IMR-90 (cell line): Measurements from ENCODE around the gene NUP88. TPM values are rescaled to one million over a fixed set of nuclear protein-coding genes. Genes with fewer than 3 reads are reported as not detected.

ENCODE experiments used
- ATAC-seq: fragments of 200-7000 bp; cut with Tn5 transposase; 2 replicates; pipeline ENCODE4 v1.9.1; 2020; ENCODE audit warnings: low read depth, mild to moderate bottlenecking, moderate library complexity
- BruUV-seq: library from RNA; stranded (reverse); fragments of 400-500 nt; replicated peaks from 2 replicates; lab custom pipeline; 2021; lab: Mats Ljungman, UMichigan
- CTCF ChIA-PET: fragments of 300-600 bp; formaldehyde crosslinking; extraction: SDS; loops from one replicate; lab custom pipeline; 2021; ENCODE audit warnings: antibody characterized with exemption; lab: Yijun Ruan, JAX
- POLR2A ChIA-PET: fragments of 300-600 bp; sonication (Branson Sonifier 250); formaldehyde crosslinking; loops from one replicate; lab custom pipeline; 2022; ENCODE audit warnings: antibody characterized with exemption; ENCODE audit not compliant: unreplicated experiment; lab: Charles Lee
- DNase-seq: peaks from one replicate; pipeline ENCODE4 v3.0.0; 2013
- H2AFZ ChIP-seq: replicated peaks from 2 replicates; pipeline ENCODE3; 2013; ENCODE audit warnings: low read length, mild to moderate bottlenecking; ENCODE audit not compliant: poor library complexity
- H2AK5ac ChIP-seq: 2 replicates; pipeline ENCODE4 v1.6.1; 2013; ENCODE audit warnings: low read depth, low read length, inconsistent platforms
- H2AK9ac ChIP-seq: replicated peaks from 2 replicates; pipeline ENCODE3; 2013; ENCODE audit warnings: mild to moderate bottlenecking, low read depth, low read length, moderate library complexity; ENCODE audit not compliant: poor library complexity
- H2BK120ac ChIP-seq: 2 replicates; pipeline ENCODE4 v1.6.1; 2013; ENCODE audit warnings: low read depth, low read length, inconsistent platforms
- H2BK15ac ChIP-seq: 3 replicates; pipeline ENCODE4 v1.6.1; 2013; ENCODE audit warnings: low read depth, low read length, inconsistent platforms
- H2BK20ac ChIP-seq: 2 replicates; pipeline ENCODE4 v1.6.1; 2013; ENCODE audit warnings: low read depth, mild to moderate bottlenecking, inconsistent platforms, low read length, moderate library complexity
- H2BK5ac ChIP-seq: 2 replicates; pipeline ENCODE4 v1.6.1; 2013; ENCODE audit warnings: mild to moderate bottlenecking, low read depth, low read length, inconsistent platforms; ENCODE audit not compliant: poor library complexity, severe bottlenecking
- H3K14ac ChIP-seq: replicated peaks from 2 replicates; pipeline ENCODE4 v1.6.1; 2013; ENCODE audit warnings: low read depth, low read length, inconsistent platforms
- H3K18ac ChIP-seq: 2 replicates; pipeline ENCODE4 v1.6.1; 2013; ENCODE audit warnings: low read depth, low read length, control low read depth
- H3K23ac ChIP-seq: 2 replicates; pipeline ENCODE4 v1.6.1; 2013; ENCODE audit warnings: low read depth, low read length, inconsistent platforms
- H3K27ac ChIP-seq: 2 replicates; pipeline ENCODE4 v1.5.1; 2013; ENCODE audit warnings: mild to moderate bottlenecking, control low read depth, low read length; ENCODE audit not compliant: insufficient read depth
- H3K27me3 ChIP-seq: 2 replicates; pipeline ENCODE4 v1.6.1; 2013; ENCODE audit warnings: low read length; ENCODE audit not compliant: control insufficient read depth, insufficient read depth
- H3K36me3 ChIP-seq: 2 replicates; pipeline ENCODE4 v1.6.1; 2013; ENCODE audit warnings: low read length, mixed read lengths; ENCODE audit not compliant: control insufficient read depth, insufficient read depth
- H3K4ac ChIP-seq: 2 replicates; pipeline ENCODE4 v1.6.1; 2013; ENCODE audit warnings: low read depth, low read length, inconsistent platforms
- H3K4me1 ChIP-seq: 2 replicates; pipeline ENCODE4 v1.6.1; 2013; ENCODE audit warnings: low read length, mixed read lengths; ENCODE audit not compliant: control insufficient read depth, insufficient read depth
- H3K4me2 ChIP-seq: 2 replicates; pipeline ENCODE4 v1.6.1; 2013; ENCODE audit warnings: low read depth, mild to moderate bottlenecking, control low read depth, low read length, moderate library complexity
- H3K4me3 ChIP-seq: 2 replicates; pipeline ENCODE4 v1.5.1; 2013; ENCODE audit warnings: low read depth, mild to moderate bottlenecking, control low read depth, low read length, moderate library complexity; ENCODE audit not compliant: insufficient read depth
- H3K56ac ChIP-seq: 2 replicates; pipeline ENCODE4 v1.6.1; 2013; ENCODE audit warnings: low read length, inconsistent platforms; ENCODE audit not compliant: insufficient read depth; ENCODE audit errors: extremely low read depth
- H3K79me1 ChIP-seq, 2 experiments: 2 replicates each; pipeline ENCODE4 v1.6.1; 2013; ENCODE audit warnings: low read length in 2 of 2, inconsistent platforms in 1 of 2, low read depth in 1 of 2
- H3K9ac ChIP-seq: 2 replicates; pipeline ENCODE4 v1.6.1; 2013; ENCODE audit warnings: low read depth, low read length, control low read depth
- H3K9me1 ChIP-seq: 2 replicates; pipeline ENCODE4 v1.6.1; 2013; ENCODE audit warnings: low read length, inconsistent platforms; ENCODE audit not compliant: insufficient read depth
- H3K9me3 ChIP-seq: 2 replicates; pipeline ENCODE4 v1.6.1; 2013; ENCODE audit warnings: low read length; ENCODE audit not compliant: control insufficient read depth, insufficient read depth
- H4K20me1 ChIP-seq: 2 replicates; pipeline ENCODE4 v1.6.1; 2013; ENCODE audit warnings: low read length, inconsistent platforms; ENCODE audit not compliant: insufficient read depth
- H4K5ac ChIP-seq: 2 replicates; pipeline ENCODE4 v1.6.1; 2013; ENCODE audit warnings: mild to moderate bottlenecking, low read depth, low read length, control low read depth
- H4K8ac ChIP-seq, 2 experiments: 2 replicates each; pipeline ENCODE4 v1.6.1; 2013; ENCODE audit warnings: low read depth in 2 of 2, low read length in 2 of 2, control low read depth in 1 of 2, inconsistent platforms in 1 of 2
- H4K91ac ChIP-seq: 2 replicates; pipeline ENCODE4 v1.6.1; 2013; ENCODE audit warnings: low read depth, low read length, inconsistent platforms; ENCODE audit not compliant: insufficient read depth
- BHLHE40 ChIP-seq: fragments of 150-350 bp; IDR thresholded peaks from 2 replicates; pipeline ENCODE4 v1.6.1; 2016; ENCODE audit warnings: mild to moderate bottlenecking, low read depth, low read length
- WGBS, 2 experiments: methylation state at CpG; one replicate each; pipeline versions ENCODE4 v1.1.5 to v1.1.7; 2013; ENCODE audit warnings: missing lambda C conversion rate in 2 of 2; ENCODE audit not compliant: insufficient read length in 1 of 2; ENCODE audit errors: extremely low coverage in 2 of 2; 5-methylcytosine and 5-hydroxymethylcytosine counted together
- dilution Hi-C: fragments of 300-500 bp; cut with HindIII; formaldehyde crosslinking; loops from one replicate; pipeline ENCODE4 v1.14.3; 2018; ENCODE audit warnings: low sequenced_read_pairs; ENCODE audit not compliant: unreplicated experiment
- in situ Hi-C: fragments of 300-500 bp; cut with MboI; formaldehyde crosslinking; loops from 3 replicates; pipeline ENCODE4 v1.14.3; 2019; ENCODE audit warnings: low sequenced_read_pairs, inconsistent platforms, mixed read lengths
- intact Hi-C: fragments of 100-400 bp; cut with micrococcal nuclease; formaldehyde crosslinking; loops from 2 replicates; pipeline ENCODE4 v1.10.0; 2022
- polyA plus RNA-seq, 3 experiments: library from polyadenylated mRNA; depleted of rRNA; stranded (reverse); fragments of >200 nt; gene quantifications; 2 replicates each; pipeline ENCODE4 v1.2.3, GENCODE V29; 2012; ENCODE audit warnings: low replicate concordance in 1 of 3
- total RNA-seq: library from RNA; depleted of rRNA; stranded (reverse); fragments of >200 nt; gene quantifications from 2 replicates; pipeline ENCODE4 v1.2.3, GENCODE V29; 2012

NUP88 gene
- total and polyA plus RNA-seq, 2 of the 4 experiments (the other 2 are of a cell fraction) = 57.0 to 83.7 TPM

- Histone ChIP-seq H3K79me1 (peaks cover 9 to 12% of the 10 kb centered on the region in 2 experiments; a peak in 3 of 4 replicates), H3K4me1 (no peaks in the 10 kb centered on the region), H3K9me1 (no peaks in the 10 kb centered on the region), H2BK20ac (no peak overlapping the region), H2AK5ac (no peak overlapping the region), H3K4me3 (no peak overlapping the region), H2BK120ac (no peak overlapping the region), H3K18ac (no peak overlapping the region), H3K56ac (no peak overlapping the region), H3K27ac (no peak overlapping the region), H2BK15ac (no peak overlapping the region), H2AK9ac (no peak overlapping the region), H2AFZ (no peak overlapping the region), H3K4me2 (no peak overlapping the region), H4K20me1 (no peaks in the 10 kb centered on the region), H4K91ac (no peak overlapping the region), H3K23ac (no peak overlapping the region), H3K14ac (no peak overlapping the region), H3K4ac (no peak overlapping the region), H4K5ac (no peak overlapping the region), H3K27me3 (no peaks in the 10 kb centered on the region), H4K8ac (no peak overlapping the region), H3K9me3 (no peaks in the 10 kb centered on the region), H3K36me3 (peaks cover 36% of the 10 kb centered on the region), H2BK5ac (no peak overlapping the region), H3K9ac (no peak overlapping the region)
- DNase-seq (no peak), ATAC-seq (no peak)
- in situ Hi-C loops = no loop called here
- WGBS, 2 experiments = 100% methylated on average over 4 of the region's 8 CpGs; no CpG with 5 or more reads in 1 of the 2 experiments
- intact Hi-C loops = no loop called here
- CTCF ChIA-PET = no interaction called here
- no peak for TF ChIP-seq BHLHE40
- no TSS peak for BruUV-seq
- dilution Hi-C loops = no loop called here
- POLR2A ChIA-PET = no interaction called here
Measured at GRCh38 chr17:5446786-5447185, 27.3 kb upstream of the NUP88 start.
